Measurements from ENCODE around the gene C1GALT1.

DNA sequence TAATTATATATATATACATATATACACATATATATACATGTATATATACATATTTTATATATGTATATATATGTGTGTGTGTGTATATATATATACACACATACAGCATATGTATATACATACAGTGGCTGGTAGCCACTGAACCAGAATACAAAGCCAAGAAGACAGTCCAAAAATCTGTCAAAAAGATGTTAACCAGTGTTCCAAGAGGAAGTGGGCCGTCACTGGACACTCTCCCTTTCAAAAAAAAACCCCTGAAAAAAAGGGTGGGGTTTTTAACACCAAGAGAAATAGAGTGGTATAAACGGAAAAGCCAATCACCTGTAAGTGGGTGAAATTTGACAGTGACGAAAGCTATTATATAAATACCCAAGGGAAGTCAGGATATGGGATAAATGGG is 31.1 kb upstream of the C1GALT1 start:
- TF ChIP-seq CTCF (IDR thresholded peaks at IDR 0.05; ENCODE audit: extremely low read depth in 1 of 2, insufficient read depth in 1 of 2, low read depth in 1 of 2, low read length in 2 of 2) (no peak), POLR2A (IDR thresholded peaks at IDR 0.05; ENCODE audit: low read depth, low read length) (no peak), JUN (IDR thresholded peaks at IDR 0.05; ENCODE audit: borderline replicate concordance, insufficient read depth, insufficient read length, low read depth) (no peak), POLR2AphosphoS5 (IDR thresholded peaks at IDR 0.05; ENCODE audit: insufficient read depth, low read depth, low read length) (no peak), EZH2 (IDR thresholded peaks at IDR 0.05; ENCODE audit: borderline replicate concordance, low read depth, low read length, severe bottlenecking) (no peak), MAX (IDR thresholded peaks at IDR 0.05; ENCODE audit: insufficient read depth, insufficient read length) (no peak)

All from endothelial cell of umbilical vein (primary cell).